ENCODE measurements around the gene UNC13A. TPM values are rescaled to one million over a fixed set of nuclear protein-coding genes. Genes with fewer than 3 reads are reported as not detected.

Gene UNC13A
- total and polyA plus RNA-seq, 2 of the 13 experiments (the other 11 are each of a cell fraction or from before 2014, with no cell fraction given), result 0.11 to 0.45 TPM

- TF ChIP-seq ZNF704 (CRISPR knock-in tag; IDR thresholded peaks at IDR 0.05; ENCODE audit: borderline replicate concordance), result no peak
- TF ChIP-seq AGO2 (optimal IDR thresholded peaks at IDR 0.05; ENCODE audit: low read depth, low read length), result no peak
- TF ChIP-seq POLR2AphosphoS5 (IDR thresholded peaks at IDR 0.05; ENCODE audit: low read depth, low read length), result peak; percentile 53; the same call in 1 of the 2 replicates
- TF ChIP-seq POLR2A (IDR thresholded peaks at IDR 0.05; ENCODE audit: insufficient read depth in 1 of 2, low read depth in 2 of 2, low read length in 2 of 2), result no peak
- TF ChIP-seq FOXO4 (CRISPR knock-in tag; conservative IDR thresholded peaks at IDR 0.05), result no peak
- peak; percentile 98; the same call in 1 of the 2 replicates for TF ChIP-seq ZFP91 (CRISPR knock-in tag; IDR thresholded peaks at IDR 0.05; ENCODE audit: borderline replicate concordance)
- 0 out of 2 replicates have a peak, but pooled peaks have one; percentile 37 for TF ChIP-seq ZNF329 (CRISPR knock-in tag; IDR thresholded peaks at IDR 0.05; ENCODE audit: low read depth)
- TF ChIP-seq SMAD3 (CRISPR knock-in tag; IDR thresholded peaks at IDR 0.05), result 0 out of 2 replicates have a peak, but pooled peaks have one; percentile 5
- no peak for TF ChIP-seq NR1H2 (CRISPR knock-in tag; IDR thresholded peaks at IDR 0.05; ENCODE audit: borderline replicate concordance, low read depth)
- TF ChIP-seq FIP1L1 (IDR thresholded peaks at IDR 0.05; ENCODE audit: borderline replicate concordance, insufficient read depth, low read depth, low read length), result no peak
- TF ChIP-seq CBX5 (CRISPR knock-in tag; IDR thresholded peaks at IDR 0.05; ENCODE audit: borderline replicate concordance), result no peak
- no peak for TF ChIP-seq NFATC3 (CRISPR knock-in tag; IDR thresholded peaks at IDR 0.05)
- peak; percentile 62; the same call in 1 of the 2 replicates for TF ChIP-seq GMEB1 (CRISPR knock-in tag; IDR thresholded peaks at IDR 0.05; ENCODE audit: borderline replicate concordance)
- TF ChIP-seq ZNF354B (CRISPR knock-in tag; IDR thresholded peaks at IDR 0.05), result no peak
- TF ChIP-seq JDP2 (CRISPR knock-in tag; IDR thresholded peaks at IDR 0.05; ENCODE audit: borderline replicate concordance), result no peak
- no peak for TF ChIP-seq ZBTB33 (CRISPR knock-in tag; IDR thresholded peaks at IDR 0.05)
- TF ChIP-seq ATF4 (CRISPR knock-in tag; IDR thresholded peaks at IDR 0.05), result no peak
- TF ChIP-seq ZNF616 (CRISPR knock-in tag; IDR thresholded peaks at IDR 0.05; ENCODE audit: low read depth), result no peak
- no peak for TF ChIP-seq IRX3 (CRISPR knock-in tag; IDR thresholded peaks at IDR 0.05; ENCODE audit: borderline replicate concordance, low read depth)
- TF ChIP-seq CENPT (CRISPR knock-in tag; IDR thresholded peaks at IDR 0.05; ENCODE audit: low read depth), result no peak
These were observed 132.7 kb downstream of the UNC13A start, which contains the start of gene COLGALT1 (continued) for GRCh38 chr19:17555480-17555928.

Data from HepG2 (cell line).